IMR-90 (cell line): ENCODE results near the gene COL4A2. TPM values are rescaled to one million over a fixed set of nuclear protein-coding genes. Genes with fewer than 3 reads are reported as not detected.

Experiments used
- ATAC-seq: fragments of 200-7000 bp; cut with Tn5 transposase; 2 replicates; pipeline ENCODE4 v1.9.1; 2020; ENCODE audit warnings: low read depth, mild to moderate bottlenecking, moderate library complexity
- BruUV-seq: library from RNA; stranded (reverse); fragments of 400-500 nt; replicated peaks from 2 replicates; lab custom pipeline; 2021; lab: Mats Ljungman, UMichigan
- CTCF ChIA-PET: fragments of 300-600 bp; formaldehyde crosslinking; extraction: SDS; loops from one replicate; lab custom pipeline; 2021; ENCODE audit warnings: antibody characterized with exemption; lab: Yijun Ruan, JAX
- POLR2A ChIA-PET: fragments of 300-600 bp; sonication (Branson Sonifier 250); formaldehyde crosslinking; loops from one replicate; lab custom pipeline; 2022; ENCODE audit warnings: antibody characterized with exemption; ENCODE audit not compliant: unreplicated experiment; lab: Charles Lee
- DNase-seq: peaks from one replicate; pipeline ENCODE4 v3.0.0; 2013
- H2AFZ ChIP-seq: replicated peaks from 2 replicates; pipeline ENCODE3; 2013; ENCODE audit warnings: low read length, mild to moderate bottlenecking; ENCODE audit not compliant: poor library complexity
- H2AK5ac ChIP-seq: 2 replicates; pipeline ENCODE4 v1.6.1; 2013; ENCODE audit warnings: low read depth, low read length, inconsistent platforms
- H2AK9ac ChIP-seq: replicated peaks from 2 replicates; pipeline ENCODE3; 2013; ENCODE audit warnings: mild to moderate bottlenecking, low read depth, low read length, moderate library complexity; ENCODE audit not compliant: poor library complexity
- H2BK120ac ChIP-seq: 2 replicates; pipeline ENCODE4 v1.6.1; 2013; ENCODE audit warnings: low read depth, low read length, inconsistent platforms
- H2BK15ac ChIP-seq: 3 replicates; pipeline ENCODE4 v1.6.1; 2013; ENCODE audit warnings: low read depth, low read length, inconsistent platforms
- H2BK20ac ChIP-seq: 2 replicates; pipeline ENCODE4 v1.6.1; 2013; ENCODE audit warnings: low read depth, mild to moderate bottlenecking, inconsistent platforms, low read length, moderate library complexity
- H2BK5ac ChIP-seq: 2 replicates; pipeline ENCODE4 v1.6.1; 2013; ENCODE audit warnings: mild to moderate bottlenecking, low read depth, low read length, inconsistent platforms; ENCODE audit not compliant: poor library complexity, severe bottlenecking
- H3K14ac ChIP-seq: replicated peaks from 2 replicates; pipeline ENCODE4 v1.6.1; 2013; ENCODE audit warnings: low read depth, low read length, inconsistent platforms
- H3K18ac ChIP-seq: 2 replicates; pipeline ENCODE4 v1.6.1; 2013; ENCODE audit warnings: low read depth, low read length, control low read depth
- H3K23ac ChIP-seq: 2 replicates; pipeline ENCODE4 v1.6.1; 2013; ENCODE audit warnings: low read depth, low read length, inconsistent platforms
- H3K27ac ChIP-seq: 2 replicates; pipeline ENCODE4 v1.5.1; 2013; ENCODE audit warnings: mild to moderate bottlenecking, control low read depth, low read length; ENCODE audit not compliant: insufficient read depth
- H3K27me3 ChIP-seq: 2 replicates; pipeline ENCODE4 v1.6.1; 2013; ENCODE audit warnings: low read length; ENCODE audit not compliant: control insufficient read depth, insufficient read depth
- H3K36me3 ChIP-seq: 2 replicates; pipeline ENCODE4 v1.6.1; 2013; ENCODE audit warnings: low read length, mixed read lengths; ENCODE audit not compliant: control insufficient read depth, insufficient read depth
- H3K4ac ChIP-seq: 2 replicates; pipeline ENCODE4 v1.6.1; 2013; ENCODE audit warnings: low read depth, low read length, inconsistent platforms
- H3K4me1 ChIP-seq: 2 replicates; pipeline ENCODE4 v1.6.1; 2013; ENCODE audit warnings: low read length, mixed read lengths; ENCODE audit not compliant: control insufficient read depth, insufficient read depth
- H3K4me2 ChIP-seq: 2 replicates; pipeline ENCODE4 v1.6.1; 2013; ENCODE audit warnings: low read depth, mild to moderate bottlenecking, control low read depth, low read length, moderate library complexity
- H3K4me3 ChIP-seq: 2 replicates; pipeline ENCODE4 v1.5.1; 2013; ENCODE audit warnings: low read depth, mild to moderate bottlenecking, control low read depth, low read length, moderate library complexity; ENCODE audit not compliant: insufficient read depth
- H3K56ac ChIP-seq: 2 replicates; pipeline ENCODE4 v1.6.1; 2013; ENCODE audit warnings: low read length, inconsistent platforms; ENCODE audit not compliant: insufficient read depth; ENCODE audit errors: extremely low read depth
- H3K79me1 ChIP-seq, 2 experiments: 2 replicates each; pipeline ENCODE4 v1.6.1; 2013; ENCODE audit warnings: low read length in 2 of 2, inconsistent platforms in 1 of 2, low read depth in 1 of 2
- H3K9ac ChIP-seq: 2 replicates; pipeline ENCODE4 v1.6.1; 2013; ENCODE audit warnings: low read depth, low read length, control low read depth
- H3K9me1 ChIP-seq: 2 replicates; pipeline ENCODE4 v1.6.1; 2013; ENCODE audit warnings: low read length, inconsistent platforms; ENCODE audit not compliant: insufficient read depth
- H3K9me3 ChIP-seq: 2 replicates; pipeline ENCODE4 v1.6.1; 2013; ENCODE audit warnings: low read length; ENCODE audit not compliant: control insufficient read depth, insufficient read depth
- H4K20me1 ChIP-seq: 2 replicates; pipeline ENCODE4 v1.6.1; 2013; ENCODE audit warnings: low read length, inconsistent platforms; ENCODE audit not compliant: insufficient read depth
- H4K5ac ChIP-seq: 2 replicates; pipeline ENCODE4 v1.6.1; 2013; ENCODE audit warnings: mild to moderate bottlenecking, low read depth, low read length, control low read depth
- H4K8ac ChIP-seq, 2 experiments: 2 replicates each; pipeline ENCODE4 v1.6.1; 2013; ENCODE audit warnings: low read depth in 2 of 2, low read length in 2 of 2, control low read depth in 1 of 2, inconsistent platforms in 1 of 2
- H4K91ac ChIP-seq: 2 replicates; pipeline ENCODE4 v1.6.1; 2013; ENCODE audit warnings: low read depth, low read length, inconsistent platforms; ENCODE audit not compliant: insufficient read depth
- CEBPB ChIP-seq: IDR thresholded peaks from 2 replicates; pipeline ENCODE4 v1.6.1; 2012; ENCODE audit warnings: low read depth, low read length, improper control_type of control experiment
- FOS ChIP-seq: fragments of 150-350 bp; IDR thresholded peaks from 2 replicates; pipeline ENCODE4 v1.6.1; 2016; ENCODE audit warnings: low read depth, low read length
- MAZ ChIP-seq: IDR thresholded peaks from 2 replicates; pipeline ENCODE4 v1.6.1; 2012; ENCODE audit warnings: low read depth, mild to moderate bottlenecking, low read length, improper control_type of control experiment, moderate library complexity, borderline replicate concordance
- MXI1 ChIP-seq: IDR thresholded peaks from 2 replicates; pipeline ENCODE4 v1.6.1; 2012; ENCODE audit warnings: low read depth, mild to moderate bottlenecking, low read length, moderate library complexity, borderline replicate concordance
- NFE2L2 ChIP-seq: fragments of 150-350 bp; IDR thresholded peaks from 2 replicates; pipeline ENCODE4 v1.6.1; 2016; ENCODE audit warnings: low read depth, mild to moderate bottlenecking, low read length
- RFX5 ChIP-seq: IDR thresholded peaks from 2 replicates; pipeline ENCODE4 v1.8.0; 2012; ENCODE audit warnings: low read depth, mild to moderate bottlenecking, low read length, moderate library complexity
- SMC3 ChIP-seq: fragments of 150-350 bp; IDR thresholded peaks from 2 replicates; pipeline ENCODE4 v1.6.1; 2016; ENCODE audit warnings: low read depth, mild to moderate bottlenecking, antibody characterized with exemption, low read length, moderate library complexity
- USF2 ChIP-seq: fragments of 150-350 bp; IDR thresholded peaks from 2 replicates; pipeline ENCODE4 v1.6.1; 2017; ENCODE audit warnings: mild to moderate bottlenecking, antibody characterized with exemption, low read length, low read depth
- WGBS, 2 experiments: methylation state at CpG; one replicate each; pipeline versions ENCODE4 v1.1.5 to v1.1.7; 2013; ENCODE audit warnings: missing lambda C conversion rate in 2 of 2; ENCODE audit not compliant: insufficient read length in 1 of 2; ENCODE audit errors: extremely low coverage in 2 of 2; 5-methylcytosine and 5-hydroxymethylcytosine counted together
- dilution Hi-C: fragments of 300-500 bp; cut with HindIII; formaldehyde crosslinking; loops from one replicate; pipeline ENCODE4 v1.14.3; 2018; ENCODE audit warnings: low sequenced_read_pairs; ENCODE audit not compliant: unreplicated experiment
- in situ Hi-C: fragments of 300-500 bp; cut with MboI; formaldehyde crosslinking; loops from 3 replicates; pipeline ENCODE4 v1.14.3; 2019; ENCODE audit warnings: low sequenced_read_pairs, inconsistent platforms, mixed read lengths
- intact Hi-C: fragments of 100-400 bp; cut with micrococcal nuclease; formaldehyde crosslinking; loops from 2 replicates; pipeline ENCODE4 v1.10.0; 2022
- polyA plus RNA-seq, 3 experiments: library from polyadenylated mRNA; depleted of rRNA; stranded (reverse); fragments of >200 nt; gene quantifications; 2 replicates each; pipeline ENCODE4 v1.2.3, GENCODE V29; 2012; ENCODE audit warnings: low replicate concordance in 1 of 3
- total RNA-seq: library from RNA; depleted of rRNA; stranded (reverse); fragments of >200 nt; gene quantifications from 2 replicates; pipeline ENCODE4 v1.2.3, GENCODE V29; 2012

Gene COL4A2
- total and polyA plus RNA-seq, 2 of the 4 experiments (the other 2 are of a cell fraction): 90.7 to 457 TPM

GRCh38 chr13:110367620-110368019 lies 60.5 kb downstream of the COL4A2 start:
- Histone ChIP-seq H2BK120ac (peak overlapping the region; percentile 73), H2BK5ac (peak overlapping the region; percentile 81), H3K79me1 (peaks cover 39 to 79% of the 10 kb centered on the region in 2 experiments), H3K4me1 (peaks cover 14% of the 10 kb centered on the region), H3K36me3 (peaks cover 13% of the 10 kb centered on the region), H3K4me3 (no peak overlapping the region), H3K4ac (no peak overlapping the region), H4K5ac (peak overlapping the region; percentile 73; the same call in 1 of the 2 replicates), H3K9ac (peak overlapping the region; percentile 50; the same call in 1 of the 2 replicates), H2BK15ac (no peak overlapping the region), H3K9me1 (peaks cover 23% of the 10 kb centered on the region), H3K18ac (peak overlapping the region; percentile 77; the same call in 1 of the 2 replicates), H4K91ac (peak overlapping the region; percentile 40; the same call in 1 of the 2 replicates), H2AFZ (no peak overlapping the region), H3K23ac (no peak overlapping the region; the same call in 1 of the 2 replicates), H3K56ac (no peak overlapping the region), H3K4me2 (no peak overlapping the region), H2AK9ac (no peak overlapping the region), H4K20me1 (peaks cover 9% of the 10 kb centered on the region; the same call in 1 of the 2 replicates), H2AK5ac (peak overlapping the region; percentile 9; the same call in 1 of the 2 replicates), H3K14ac (peak overlapping the region; percentile 58; the same call in 1 of the 2 replicates), H3K27ac (peak overlapping the region; percentile 55), H3K27me3 (no peaks in the 10 kb centered on the region), H4K8ac (peak overlapping the region; percentile 12 to 60; a peak in 2 of 4 replicates), H2BK20ac (peak overlapping the region; percentile 13; the same call in 1 of the 2 replicates), H3K9me3 (no peaks in the 10 kb centered on the region)
- CTCF ChIA-PET: interaction anchor here (1.0 kb wide), 1 partner anchor 120 kb away, joined by 3 read pairs; no protein-coding TSS in a partner anchor
- ATAC-seq (0 out of 2 replicates have a peak, but pooled peaks have one; percentile 16), DNase-seq (no peak)
- intact Hi-C loops: no loop called here
- dilution Hi-C loops: no loop called here
- in situ Hi-C loops: no loop called here
- no TSS peak for BruUV-seq
- TF ChIP-seq USF2: no peak
- TF ChIP-seq MXI1: no peak
- TF ChIP-seq MAZ: no peak
- no peak for TF ChIP-seq CEBPB
- no peak for TF ChIP-seq RFX5
- TF ChIP-seq SMC3: no peak
- no peak for TF ChIP-seq FOS
- no peak for TF ChIP-seq NFE2L2
- no CpG with 5 or more reads among the region's 4 CpGs for WGBS, 2 experiments
- POLR2A ChIA-PET: no interaction called here
